Stomach (tissue), 9 donors: ENCODE results near the gene DCBLD2. TPM values are rescaled to one million over a fixed set of nuclear protein-coding genes. Genes with fewer than 3 reads are reported as not detected.

Experiments
- DNase-seq, 2 donors: peaks; one replicate each; pipeline versions ENCODE4 v3.0.0 to v3.0.0-alpha.2; 2013 to 2019
- H3K27ac ChIP-seq, 5 donors: fragments of 200-600 bp in 4 of 5; sonication (generic) in 4 of 5; one replicate each; pipeline ENCODE4 v1.5.1; 2013 to 2019; ENCODE audit warnings: mild to moderate bottlenecking in 1 of 5, moderate library complexity in 1 of 5
- H3K27me3 ChIP-seq, 3 donors: fragments of 200-600 bp; sonication (generic); one replicate each; pipeline ENCODE4 v1.5.1; 2017 to 2019; ENCODE audit warnings: mixed run types in 1 of 3
- H3K36me3 ChIP-seq, 4 donors: fragments of 200-600 bp; sonication (generic); 1 replicate in 3 of 4; 2 replicates in 1 of 4; pipeline ENCODE4 v1.5.1; 2016 to 2019
- H3K4me1 ChIP-seq, 4 donors: fragments of 200-600 bp; sonication (generic); one replicate each; pipeline ENCODE4 v1.5.1; 2016 to 2019
- H3K4me3 ChIP-seq, 4 donors: fragments of 200-600 bp; sonication (generic) in 3 of 4; one replicate each; pipeline ENCODE4 v1.5.1; 2016 to 2019; ENCODE audit warnings: mild to moderate bottlenecking in 1 of 4
- H3K9me3 ChIP-seq, 4 donors: fragments of 200-600 bp; sonication (generic); one replicate each; pipeline ENCODE4 v1.5.1; 2016 to 2019
- CTCF ChIP-seq, 7 experiments: fragments of 450-650 bp in 4 of 7; fragments of 200-600 bp in 3 of 7; sonication (generic) in 3 of 7; IDR thresholded peaks; one replicate each; pipeline ENCODE4 v1.5.1; 2016 to 2019; ENCODE audit warnings: antibody characterized with exemption in 7 of 7, control low read depth in 2 of 7, mild to moderate bottlenecking in 1 of 7
- EP300 ChIP-seq: sonication (generic); formaldehyde crosslinking; IDR thresholded peaks from one replicate; pipeline ENCODE4 v1.6.1; 2017; ENCODE audit warnings: antibody characterized with exemption
- POLR2A ChIP-seq, 4 donors: fragments of 450-650 bp; IDR thresholded peaks; one replicate each; pipeline ENCODE4 v1.6.1; 2016; ENCODE audit warnings: antibody characterized with exemption in 4 of 4, control low read depth in 2 of 4, mild to moderate bottlenecking in 1 of 4, moderate library complexity in 1 of 4
- POLR2AphosphoS5 ChIP-seq, 3 donors: sonication (generic); formaldehyde crosslinking; IDR thresholded peaks; one replicate each; pipeline ENCODE4 v1.6.1; 2016; ENCODE audit warnings: antibody characterized with exemption in 3 of 3
- WGBS, 5 donors: extraction: QIAGEN DNeasy Blood & Tissue Kit in 3 of 5; methylation state at CpG; one replicate each; pipeline versions ENCODE4 v1.1.5 to v1.1.7; 2013 to 2018; 5-methylcytosine and 5-hydroxymethylcytosine counted together
- intact Hi-C: fragments of 100-400 bp; cut with DNase I; formaldehyde crosslinking; loops from one replicate; pipeline ENCODE4 v1.15.1; 2023; ENCODE audit warnings: low total_unique reads
- polyA plus RNA-seq, 3 donors: library from polyadenylated mRNA; stranded (reverse); fragments of 200-250 nt; gene quantifications; one replicate each; pipeline ENCODE4 v1.2.3, GENCODE V29; 2013
- total RNA-seq, 5 donors: library from RNA; depleted of rRNA; stranded (reverse); fragments of >200 nt; gene quantifications; one replicate each; pipeline versions ENCODE4 v1.1.0 to v1.2.3, GENCODE V29; 2014 to 2016
- donor health status: healthy with polysubstance abuse.
- donor health status: Bipolar disorder and iron deficiency.
- donor health status: healthy.

Gene DCBLD2
- total and polyA plus RNA-seq, 8 donors: 2.3 to 77.1 (median 29.6) TPM

DNA sequence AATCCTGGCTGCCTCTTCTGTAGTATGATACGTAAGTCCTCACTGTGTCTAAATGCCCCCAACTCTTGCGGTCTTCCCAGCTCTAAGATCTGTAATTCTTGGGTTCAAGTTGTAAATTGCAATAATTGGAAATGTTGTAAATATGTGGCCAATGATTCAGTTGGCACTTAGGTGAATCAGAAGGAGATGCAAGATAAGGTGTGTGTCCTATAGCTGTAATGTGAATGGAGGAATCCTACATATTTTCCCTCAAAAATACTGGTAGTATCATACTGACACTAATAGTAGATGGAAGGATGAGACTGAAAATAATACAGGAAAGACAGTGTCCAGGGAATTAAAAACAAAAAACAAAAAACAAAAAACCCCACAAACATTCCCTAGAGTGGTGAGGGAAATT is 141.9 kb downstream of the DCBLD2 start:
- intact Hi-C loops: no loop called here
- TF ChIP-seq POLR2AphosphoS5 (IDR thresholded peaks at IDR 0.05) (no peak), EP300 (no peak), CTCF (IDR thresholded peaks at IDR 0.05) (no peak), POLR2A (IDR thresholded peaks at IDR 0.05) (no peak)
- Histone ChIP-seq H3K27me3 (no peaks in the 10 kb centered on the region), H3K4me3 (no peak overlapping the region), H3K27ac (no peak overlapping the region), H3K9me3 (no peaks in the 10 kb centered on the region), H3K4me1 (peaks cover 5 to 48% (median 14%) of the 10 kb centered on the region in 4 donors), H3K36me3 (no peaks in the 10 kb centered on the region)
- DNase-seq: no peak
- WGBS, 5 donors: 90 to 97% (median 93%) methylated on average over 2 of the region's 2 CpGs

- intact Hi-C loops: no loop called here
- WGBS, 5 donors: 65 to 80% (median 71%) methylated on average over 4 of the region's 4 CpGs
Observed at GRCh38 chr3:98755601-98756000, 145.9 kb downstream of the DCBLD2 start.

GRCh38 chr3:98754483-98754882 is 147.0 kb downstream of the DCBLD2 start:
- no peak for TF ChIP-seq POLR2AphosphoS5 (IDR thresholded peaks at IDR 0.05)
- TF ChIP-seq CTCF (IDR thresholded peaks at IDR 0.05): no peak
- no peak for TF ChIP-seq POLR2A (IDR thresholded peaks at IDR 0.05)
- no peak for TF ChIP-seq EP300
- intact Hi-C loops: no loop called here
- Histone ChIP-seq H3K4me1 (peaks cover 0 to 20% (median 2%) of the 10 kb centered on the region in 4 donors), H3K36me3 (no peaks in the 10 kb centered on the region), H3K9me3 (no peaks in the 10 kb centered on the region), H3K27me3 (no peaks in the 10 kb centered on the region), H3K4me3 (no peak overlapping the region), H3K27ac (no peak overlapping the region)
- 18 to 41% (median 25%) methylated on average over 3 of the region's 3 CpGs for WGBS, 5 donors
- no peak for DNase-seq

More at GRCh38 chr3:98755601-98756000, 145.9 kb downstream of the DCBLD2 start:
- Histone ChIP-seq H3K27ac (no peak overlapping the region), H3K9me3 (no peaks in the 10 kb centered on the region), H3K27me3 (no peaks in the 10 kb centered on the region), H3K36me3 (no peaks in the 10 kb centered on the region), H3K4me3 (no peak overlapping the region), H3K4me1 (peaks cover 0 to 13% (median 1%) of the 10 kb centered on the region in 4 donors)
- TF ChIP-seq EP300 (no peak), CTCF (IDR thresholded peaks at IDR 0.05) (no peak), POLR2A (IDR thresholded peaks at IDR 0.05) (no peak), POLR2AphosphoS5 (IDR thresholded peaks at IDR 0.05) (no peak)
- DNase-seq: no peak

GRCh38 chr3:98750276-98750919 is 151.1 kb downstream of the DCBLD2 start:
- no peaks in the 10 kb centered on the region for H3K27me3 ChIP-seq
- WGBS, 5 donors: 57 to 82% (median 73%) methylated on average over 1 of the region's 1 CpG

More at GRCh38 chr3:98750276-98750919, 151.1 kb downstream of the DCBLD2 start:
- no peak for DNase-seq
- Histone ChIP-seq H3K9me3 (no peaks in the 10 kb centered on the region), H3K36me3 (no peaks in the 10 kb centered on the region), H3K27ac (no peak overlapping the region), H3K4me3 (no peak overlapping the region), H3K4me1 (peaks cover 0 to 35% (median 2%) of the 10 kb centered on the region in 4 donors)
- TF ChIP-seq EP300: no peak
- TF ChIP-seq CTCF (IDR thresholded peaks at IDR 0.05): no peak
- no peak for TF ChIP-seq POLR2A (IDR thresholded peaks at IDR 0.05)
- TF ChIP-seq POLR2AphosphoS5 (IDR thresholded peaks at IDR 0.05): no peak
- intact Hi-C loops: no loop called here
